DOHH2 (cell line): ENCODE measurements around the gene SLC30A2.

Experiments
- H3F3A ChIP-seq: fragments of 200-600 bp; sonication (generic), shearing (Covaris generic); 2 replicates; pipeline ENCODE4 v1.6.0; 2016; ENCODE audit warnings: antibody characterized with exemption, mild to moderate bottlenecking; ENCODE audit not compliant: control insufficient read depth, insufficient read depth
- H3K27ac ChIP-seq: fragments of 200-600 bp; sonication (generic); 2 replicates; pipeline ENCODE4 v1.5.1; 2014; ENCODE audit warnings: low read depth, mild to moderate bottlenecking, low read length, moderate library complexity
- H3K27me3 ChIP-seq: fragments of 200-600 bp; sonication (generic); 2 replicates; pipeline ENCODE4 v1.6.1; 2014; ENCODE audit warnings: mild to moderate bottlenecking, low read length, mixed read lengths; ENCODE audit not compliant: control insufficient read depth
- H3K36me3 ChIP-seq: fragments of 200-600 bp; sonication (generic); 2 replicates; pipeline ENCODE4 v1.6.1; 2014; ENCODE audit warnings: mild to moderate bottlenecking, low read length, moderate library complexity, mixed read lengths; ENCODE audit not compliant: control insufficient read depth
- H3K4me1 ChIP-seq: fragments of 200-600 bp; sonication (generic); 2 replicates; pipeline ENCODE4 v1.6.1; 2014; ENCODE audit warnings: mild to moderate bottlenecking, low read length, mixed read lengths; ENCODE audit not compliant: control insufficient read depth
- H3K4me2 ChIP-seq: fragments of 200-600 bp; sonication (generic); 2 replicates; pipeline ENCODE4 v1.6.0; 2014; ENCODE audit warnings: mild to moderate bottlenecking, low read length, moderate library complexity
- H3K4me3 ChIP-seq: fragments of 200-600 bp; sonication (generic); 2 replicates; pipeline ENCODE4 v1.5.1; 2014; ENCODE audit warnings: mild to moderate bottlenecking, low read length, mixed read lengths
- H3K79me2 ChIP-seq: fragments of 200-600 bp; sonication (generic); 2 replicates; pipeline ENCODE4 v1.6.1; 2014; ENCODE audit warnings: mild to moderate bottlenecking, low read length, mixed read lengths; ENCODE audit not compliant: control insufficient read depth
- H3K9me2 ChIP-seq: fragments of 200-600 bp; sonication (generic); replicated peaks from 2 replicates; pipeline ENCODE4 v1.6.1; 2014; ENCODE audit warnings: mild to moderate bottlenecking, low read length, mixed read lengths; ENCODE audit not compliant: control insufficient read depth
- H3K9me3 ChIP-seq: fragments of 200-600 bp; sonication (generic); 2 replicates; pipeline ENCODE4 v1.6.1; 2014; ENCODE audit warnings: antibody characterized with exemption, low read length, mixed read lengths; ENCODE audit not compliant: control insufficient read depth, insufficient read depth
- H4K20me1 ChIP-seq: fragments of 200-600 bp; sonication (generic); 2 replicates; pipeline ENCODE4 v1.6.0; 2014; ENCODE audit warnings: low read depth, mild to moderate bottlenecking, antibody characterized with exemption, low read length, moderate library complexity; ENCODE audit not compliant: control insufficient read depth, insufficient read depth
- CTCF ChIP-seq: fragments of 200-600 bp; sonication (generic); IDR thresholded peaks from one replicate; pipeline ENCODE4 v1.5.1; 2014; ENCODE audit warnings: antibody characterized with exemption, mild to moderate bottlenecking, low read depth, low read length; ENCODE audit not compliant: poor library complexity, severe bottlenecking
- EZH2phosphoT487 ChIP-seq: fragments of 200-600 bp; sonication (generic); IDR thresholded peaks from 2 replicates; pipeline ENCODE4 v1.6.1; 2017; ENCODE audit warnings: borderline replicate concordance, mild to moderate bottlenecking, antibody characterized with exemption, low read length, moderate library complexity, mixed read lengths

The SLC30A2 gene

GRCh38 chr1:26032656-26033357 is 13.1 kb downstream of the SLC30A2 start:
- Histone ChIP-seq H3K36me3 (no peaks in the 10 kb centered on the region), H3K27me3 (peaks cover 8% of the 10 kb centered on the region), H3K9me3 (no peaks in the 10 kb centered on the region), H3K4me3 (no peak overlapping the region), H4K20me1 (no peaks in the 10 kb centered on the region), H3K9me2 (no peaks in the 10 kb centered on the region), H3F3A (no peaks in the 10 kb centered on the region), H3K79me2 (no peaks in the 10 kb centered on the region), H3K27ac (no peak overlapping the region), H3K4me1 (peaks cover 10% of the 10 kb centered on the region), H3K4me2 (no peak overlapping the region)
- TF ChIP-seq EZH2phosphoT487 (no peak), CTCF (no peak)

GRCh38 chr1:26031611-26032220 is 14.2 kb downstream of the SLC30A2 start:
- no peak overlapping the region for H3K4me2 ChIP-seq
- H3K9me2 ChIP-seq = no peaks in the 10 kb centered on the region
- H3K4me3 ChIP-seq = no peak overlapping the region
- H3K36me3 ChIP-seq = no peaks in the 10 kb centered on the region
- no peak for TF ChIP-seq EZH2phosphoT487
- TF ChIP-seq CTCF = no peak
- H3K27me3 ChIP-seq = peaks cover 11% of the 10 kb centered on the region
- no peaks in the 10 kb centered on the region for H3K79me2 ChIP-seq
- peaks cover 10% of the 10 kb centered on the region for H3K4me1 ChIP-seq
- H3K9me3 ChIP-seq = no peaks in the 10 kb centered on the region
- H4K20me1 ChIP-seq = no peaks in the 10 kb centered on the region
- H3F3A ChIP-seq = no peaks in the 10 kb centered on the region
- H3K27ac ChIP-seq = no peak overlapping the region

- no peaks in the 10 kb centered on the region for H3K9me3 ChIP-seq
- H3K79me2 ChIP-seq = no peaks in the 10 kb centered on the region
- H3F3A ChIP-seq = no peaks in the 10 kb centered on the region
- no peak overlapping the region for H3K4me2 ChIP-seq
- H3K4me3 ChIP-seq = no peak overlapping the region
- H3K4me1 ChIP-seq = peaks cover 8% of the 10 kb centered on the region
- H3K9me2 ChIP-seq = no peaks in the 10 kb centered on the region
- TF ChIP-seq EZH2phosphoT487 (no peak), CTCF (no peak)
- H4K20me1 ChIP-seq = no peaks in the 10 kb centered on the region
- H3K27ac ChIP-seq = no peak overlapping the region
- H3K36me3 ChIP-seq = no peaks in the 10 kb centered on the region
- peaks cover 11% of the 10 kb centered on the region for H3K27me3 ChIP-seq
Measured at GRCh38 chr1:26031196-26031595, 14.7 kb downstream of the SLC30A2 start.
